H1 (cell line): ENCODE results near the gene CACNA2D3. TPM values are rescaled to one million over a fixed set of nuclear protein-coding genes. Genes with fewer than 3 reads are reported as not detected.

Experiments
- BRCA1 ChIP-seq: IDR thresholded peaks from 2 replicates; pipeline ENCODE4 v1.6.1; 2012; ENCODE audit warnings: low read depth, low read length, improper control_type of control experiment
- CEBPB ChIP-seq: IDR thresholded peaks from 2 replicates; pipeline ENCODE4 v1.6.1; 2012; ENCODE audit warnings: low read depth, low read length
- EZH2 ChIP-seq: fragments of 200-600 bp; sonication (generic); IDR thresholded peaks from 2 replicates; pipeline ENCODE4 v1.7.1; 2012; ENCODE audit warnings: low read depth, mild to moderate bottlenecking, moderate library complexity, low read length, inconsistent platforms; ENCODE audit not compliant: severe bottlenecking
- RAD21 ChIP-seq, 2 experiments: IDR thresholded peaks in 1 of 2; conservative IDR thresholded peaks in 1 of 2; 2 replicates each; pipeline ENCODE4 v1.6.1; 2011; ENCODE audit warnings: low read depth in 2 of 2, low read length in 2 of 2, improper control_type of control experiment in 1 of 2, inconsistent platforms in 1 of 2, mild to moderate bottlenecking in 1 of 2, moderate library complexity in 1 of 2
- TEAD4 ChIP-seq: IDR thresholded peaks from 2 replicates; pipeline ENCODE4 v1.6.1; 2012; ENCODE audit warnings: low read depth, low read length, inconsistent platforms, mixed read lengths
- YY1 ChIP-seq: IDR thresholded peaks from 2 replicates; pipeline ENCODE4 v1.6.1; 2011; ENCODE audit warnings: low read depth, mild to moderate bottlenecking, low read length
- polyA plus RNA-seq, 7 experiments: library from polyadenylated mRNA; depleted of rRNA in 3 of 7; stranded (reverse) in 5 of 7; unstranded in 2 of 7; fragments of >200 nt in 5 of 7; fragments of 200-250 nt in 2 of 7; gene quantifications; 1 replicate in 5 of 7; 2 replicates in 1 of 7; 4 replicates in 1 of 7; pipeline versions ENCODE4 v1.2.1 to v1.2.3, GENCODE V29; 2011 to 2013; ENCODE audit warnings: missing spikeins in 2 of 7, mixed read lengths in 2 of 7
- total RNA-seq: library from RNA; stranded (reverse); fragmentation: NEBNext Ultra II Directional; extraction: Animal tissue kit (Norgen Biotek cat#: 25700); gene quantifications from 2 replicates; pipeline ENCODE4 v1.2.1, GENCODE V29; 2021

Gene CACNA2D3
- total and polyA plus RNA-seq, 2 of the 8 experiments (the other 6 are each of a cell fraction or from before 2014, with no cell fraction given), result 1.5 to 1.8 TPM

- no peak for TF ChIP-seq EZH2
- no peak for TF ChIP-seq CEBPB
- TF ChIP-seq BRCA1, result no peak
- TF ChIP-seq RAD21 (IDR thresholded peaks at IDR 0.05 in 1 of 2, conservative IDR thresholded peaks at IDR 0.05 in 1 of 2; ENCODE audit: low read depth in 2 of 2, low read length in 2 of 2), result no peak
- no peak for TF ChIP-seq TEAD4
- no peak for TF ChIP-seq YY1
Observed at GRCh38 chr3:54303517-54304375, 181.4 kb downstream of the CACNA2D3 start (continued).
